Trophoblast cell (in vitro differentiated cells and primary cell): Measurements from ENCODE around the gene POR.
"Not testable (repeated sequence)": the region's sequence is repeated elsewhere in the genome, so short reads cannot be mapped to it uniquely, and the experiment has no call there.

ENCODE experiments used
- DNase-seq, 2 donors: peaks; one replicate each; pipeline ENCODE4 v3.0.0-alpha.2; 2016
- H2AFZ ChIP-seq: 2 replicates; pipeline ENCODE4 v1.6.1; 2013; ENCODE audit warnings: low read length, moderate library complexity, mild to moderate bottlenecking; ENCODE audit not compliant: insufficient read depth, poor library complexity
- H2AK5ac ChIP-seq: 2 replicates; pipeline ENCODE4 v1.6.1; 2013; ENCODE audit warnings: mild to moderate bottlenecking, low read length
- H2BK120ac ChIP-seq: 2 replicates; pipeline ENCODE4 v1.6.1; 2013; ENCODE audit warnings: low read length, mild to moderate bottlenecking, moderate library complexity; ENCODE audit not compliant: insufficient read depth, poor library complexity
- H2BK12ac ChIP-seq: 2 replicates; pipeline ENCODE4 v1.6.1; 2013; ENCODE audit warnings: mild to moderate bottlenecking, low read length, moderate library complexity
- H2BK5ac ChIP-seq: 2 replicates; pipeline ENCODE4 v1.6.1; 2013; ENCODE audit warnings: low read length, low read depth, moderate library complexity, mild to moderate bottlenecking; ENCODE audit not compliant: poor library complexity
- H3K14ac ChIP-seq: 2 replicates; pipeline ENCODE4 v1.6.1; 2013; ENCODE audit warnings: mild to moderate bottlenecking, low read length
- H3K18ac ChIP-seq: 2 replicates; pipeline ENCODE4 v1.6.1; 2013; ENCODE audit warnings: mild to moderate bottlenecking, low read length
- H3K23ac ChIP-seq: 2 replicates; pipeline ENCODE4 v1.6.1; 2013; ENCODE audit warnings: low read length
- H3K27ac ChIP-seq: 2 replicates; pipeline ENCODE4 v1.5.1; 2013; ENCODE audit warnings: low read depth, mild to moderate bottlenecking, inconsistent platforms, low read length, moderate library complexity
- H3K27me3 ChIP-seq: 2 replicates; pipeline ENCODE4 v1.6.1; 2013; ENCODE audit warnings: inconsistent platforms, mild to moderate bottlenecking, low read length, moderate library complexity; ENCODE audit not compliant: insufficient read depth
- H3K36me3 ChIP-seq, 2 experiments: 1 replicate in 1 of 2; 2 replicates in 1 of 2; pipeline ENCODE4 v1.6.1; 2013; ENCODE audit warnings: low read length in 2 of 2, mild to moderate bottlenecking in 2 of 2, moderate library complexity in 1 of 2; ENCODE audit not compliant: insufficient read depth in 2 of 2, control insufficient read depth in 1 of 2
- H3K4ac ChIP-seq: 2 replicates; pipeline ENCODE4 v1.6.1; 2013; ENCODE audit warnings: low read depth, mild to moderate bottlenecking, low read length, moderate library complexity
- H3K4me1 ChIP-seq, 2 experiments: 1 replicate in 1 of 2; 2 replicates in 1 of 2; pipeline ENCODE4 v1.6.1; 2013; ENCODE audit warnings: low read length in 2 of 2, mild to moderate bottlenecking in 2 of 2, moderate library complexity in 1 of 2; ENCODE audit not compliant: insufficient read depth in 2 of 2, control insufficient read depth in 1 of 2
- H3K4me2 ChIP-seq: 2 replicates; pipeline ENCODE4 v1.6.1; 2013; ENCODE audit warnings: inconsistent platforms, mild to moderate bottlenecking, low read length, moderate library complexity
- H3K4me3 ChIP-seq: 2 replicates; pipeline ENCODE4 v1.5.1; 2013; ENCODE audit warnings: mild to moderate bottlenecking, low read depth, low read length, inconsistent platforms
- H3K79me1 ChIP-seq: one replicate; pipeline ENCODE4 v1.6.1; 2013; ENCODE audit warnings: low read length
- H3K79me2 ChIP-seq: 2 replicates; pipeline ENCODE4 v1.6.1; 2013; ENCODE audit warnings: low read length, mild to moderate bottlenecking; ENCODE audit not compliant: control insufficient read depth, insufficient read depth, poor library complexity
- H3K9ac ChIP-seq: 2 replicates; pipeline ENCODE4 v1.6.1; 2013; ENCODE audit warnings: mild to moderate bottlenecking, low read length
- H3K9me3 ChIP-seq: 2 replicates; pipeline ENCODE4 v1.6.1; 2013; ENCODE audit warnings: low read depth, mild to moderate bottlenecking, control low read depth, inconsistent platforms, low read length; ENCODE audit not compliant: insufficient read depth
- H4K12ac ChIP-seq: 2 replicates; pipeline ENCODE4 v1.6.1; 2013; ENCODE audit warnings: low read depth, mild to moderate bottlenecking, low read length, moderate library complexity
- H4K8ac ChIP-seq: 2 replicates; pipeline ENCODE4 v1.6.1; 2013; ENCODE audit warnings: low read depth, mild to moderate bottlenecking, low read length, moderate library complexity
- H4K91ac ChIP-seq: one replicate; pipeline ENCODE4 v1.6.1; 2013; ENCODE audit warnings: low read depth, mild to moderate bottlenecking, low read length, moderate library complexity
- WGBS: extraction: QIAGEN DNeasy Blood & Tissue Kit; methylation state at CpG from one replicate; pipeline ENCODE4 v1.1.7; 2013; ENCODE audit warnings: missing lambda C conversion rate; ENCODE audit not compliant: insufficient read length, insufficient coverage; ENCODE audit errors: extremely low coverage; 5-methylcytosine and 5-hydroxymethylcytosine counted together

POR gene

GRCh38 chr7:75905785-75906604 lies 9.0 kb upstream of the POR start:
- Histone ChIP-seq H3K36me3 (no peaks in the 10 kb centered on the region), H2AK5ac (no peak overlapping the region), H4K12ac (no peak overlapping the region), H4K8ac (peak overlapping the region; percentile 12), H3K9me3 (no peaks in the 10 kb centered on the region), H3K4ac (no peak overlapping the region), H3K4me2 (no peak overlapping the region), H2BK5ac (no peak overlapping the region), H3K9ac (no peak overlapping the region), H3K79me2 (no peaks in the 10 kb centered on the region), H3K14ac (no peak overlapping the region), H3K4me1 (peaks cover 0 to 3% of the 10 kb centered on the region in 2 experiments), H3K27me3 (no peaks in the 10 kb centered on the region), H3K27ac (no peak overlapping the region), H3K23ac (no peak overlapping the region), H4K91ac (no peak overlapping the region), H2BK120ac (no peak overlapping the region), H2BK12ac (no peak overlapping the region), H3K4me3 (no peak overlapping the region), H3K18ac (no peak overlapping the region), H2AFZ (no peak overlapping the region), H3K79me1 (no peaks in the 10 kb centered on the region)
- no CpG with 5 or more reads among the region's 17 CpGs for WGBS
- peak; percentile 99 for DNase-seq

- H4K12ac ChIP-seq, result no peak overlapping the region
Measured at GRCh38 chr7:75906991-75907667, 7.8 kb upstream of the POR start.

DNA sequence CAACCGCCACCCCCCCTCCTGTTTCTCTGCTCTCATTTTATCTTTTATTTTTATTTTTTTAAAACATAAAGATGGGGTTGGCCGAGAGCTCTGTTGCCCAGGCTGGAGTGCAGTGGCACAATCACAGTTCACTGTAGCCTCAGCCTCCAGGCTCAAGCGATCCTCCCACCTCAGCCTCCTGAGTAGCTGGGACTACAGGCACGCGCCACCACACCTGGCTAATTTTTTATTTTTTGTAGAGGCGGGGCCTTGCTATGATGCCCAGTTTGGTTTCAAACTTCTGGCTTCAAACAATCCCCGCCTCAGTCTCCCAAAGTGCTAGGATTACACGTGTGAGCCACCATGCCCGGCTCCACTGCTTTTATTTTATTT lies 7.3 kb upstream of the POR start:
- not testable (repeated sequence) for H3K36me3 ChIP-seq, H3K27ac ChIP-seq, H3K4me2 ChIP-seq, H4K91ac ChIP-seq, H2AK5ac ChIP-seq, H3K9ac ChIP-seq, H3K18ac ChIP-seq, H3K9me3 ChIP-seq, H3K23ac ChIP-seq, DNase-seq, H3K4ac ChIP-seq, H2BK12ac ChIP-seq, H2BK5ac ChIP-seq, H3K4me1 ChIP-seq, H3K79me1 ChIP-seq, H3K4me3 ChIP-seq, H3K14ac ChIP-seq, H3K79me2 ChIP-seq, H3K27me3 ChIP-seq, H4K12ac ChIP-seq, H4K8ac ChIP-seq, H2BK120ac ChIP-seq, H2AFZ ChIP-seq
- no CpG with 5 or more reads among the region's 9 CpGs for WGBS

More at GRCh38 chr7:75906991-75907667, 7.8 kb upstream of the POR start:
- Histone ChIP-seq H3K18ac (no peak overlapping the region), H3K27ac (no peak overlapping the region), H3K4me2 (no peak overlapping the region), H3K23ac (no peak overlapping the region), H4K8ac (no peak overlapping the region), H2AFZ (no peak overlapping the region), H3K36me3 (no peaks in the 10 kb centered on the region), H3K9me3 (no peaks in the 10 kb centered on the region), H3K4me1 (peaks cover 0 to 3% of the 10 kb centered on the region in 2 experiments), H3K9ac (no peak overlapping the region), H3K4ac (no peak overlapping the region), H4K91ac (no peak overlapping the region), H3K79me1 (no peaks in the 10 kb centered on the region), H2BK120ac (no peak overlapping the region), H3K79me2 (no peaks in the 10 kb centered on the region), H2BK5ac (no peak overlapping the region), H3K14ac (no peak overlapping the region), H3K4me3 (no peak overlapping the region), H3K27me3 (no peaks in the 10 kb centered on the region), H2AK5ac (no peak overlapping the region), H2BK12ac (no peak overlapping the region)
- DNase-seq, result peak in 1 of 2 donors; percentile 47
- WGBS, result no CpG with 5 or more reads among the region's 10 CpGs

DNA sequence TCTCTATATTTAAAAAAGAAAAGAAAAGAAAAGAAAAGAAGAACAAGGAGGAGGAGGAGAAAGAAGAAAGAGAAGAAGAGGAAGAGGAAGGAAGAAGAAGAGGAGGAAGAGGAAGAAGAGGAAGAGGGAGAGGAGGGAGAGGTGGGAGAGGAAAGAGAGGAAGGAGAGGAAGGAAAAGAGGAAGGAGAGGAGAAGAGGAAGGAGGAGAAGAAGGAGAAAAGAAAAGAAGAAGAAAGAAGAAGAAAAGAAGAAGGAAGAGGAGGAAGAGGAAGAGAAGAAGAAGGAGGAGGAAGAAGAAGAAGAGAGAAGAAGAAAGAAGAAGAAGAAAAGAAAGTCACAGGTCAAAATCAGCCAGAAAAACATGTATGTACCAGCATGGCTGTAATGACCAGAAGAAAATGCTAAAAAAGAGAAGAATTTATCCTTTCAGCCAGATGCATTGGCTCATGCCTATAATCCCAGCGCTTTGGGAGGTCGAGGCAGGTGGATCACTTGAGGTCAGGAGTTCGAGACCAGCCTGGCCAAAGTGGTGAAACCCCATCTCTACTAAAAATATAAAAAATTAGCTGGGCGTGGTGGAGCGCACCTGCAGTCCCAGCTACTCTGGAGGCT lies 5.3 kb upstream of the POR start:
- peaks cover 5 to 8% of the 10 kb centered on the region in 2 experiments for H3K4me1 ChIP-seq
- DNase-seq, result no peak
- no peak overlapping the region for H4K8ac ChIP-seq
- H3K79me1 ChIP-seq, result peaks cover 3% of the 10 kb centered on the region
- no peak overlapping the region for H3K18ac ChIP-seq
- H3K9ac ChIP-seq, result no peak overlapping the region
- H2AK5ac ChIP-seq, result no peak overlapping the region
- no peak overlapping the region for H4K91ac ChIP-seq
- no peak overlapping the region for H2AFZ ChIP-seq
- peaks cover 3% of the 10 kb centered on the region for H3K79me2 ChIP-seq
- H2BK12ac ChIP-seq, result no peak overlapping the region
- H2BK120ac ChIP-seq, result no peak overlapping the region
- no peak overlapping the region for H2BK5ac ChIP-seq
- H3K27me3 ChIP-seq, result no peaks in the 10 kb centered on the region
- H4K12ac ChIP-seq, result no peak overlapping the region
- H3K14ac ChIP-seq, result no peak overlapping the region
- no peak overlapping the region for H3K23ac ChIP-seq
- H3K4me2 ChIP-seq, result no peak overlapping the region
- no peak overlapping the region for H3K27ac ChIP-seq
- H3K9me3 ChIP-seq, result no peaks in the 10 kb centered on the region
- H3K36me3 ChIP-seq, result no peaks in the 10 kb centered on the region
- no CpG with 5 or more reads among the region's 5 CpGs for WGBS
- no peak overlapping the region for H3K4me3 ChIP-seq
- H3K4ac ChIP-seq, result no peak overlapping the region
